ENCODE data around the gene ZNF746. TPM values are rescaled to one million over a fixed set of nuclear protein-coding genes. Genes with fewer than 3 reads are reported as not detected.

Gene ZNF746
- polyA plus RNA-seq, 1 donor = 13.1 TPM

DNA sequence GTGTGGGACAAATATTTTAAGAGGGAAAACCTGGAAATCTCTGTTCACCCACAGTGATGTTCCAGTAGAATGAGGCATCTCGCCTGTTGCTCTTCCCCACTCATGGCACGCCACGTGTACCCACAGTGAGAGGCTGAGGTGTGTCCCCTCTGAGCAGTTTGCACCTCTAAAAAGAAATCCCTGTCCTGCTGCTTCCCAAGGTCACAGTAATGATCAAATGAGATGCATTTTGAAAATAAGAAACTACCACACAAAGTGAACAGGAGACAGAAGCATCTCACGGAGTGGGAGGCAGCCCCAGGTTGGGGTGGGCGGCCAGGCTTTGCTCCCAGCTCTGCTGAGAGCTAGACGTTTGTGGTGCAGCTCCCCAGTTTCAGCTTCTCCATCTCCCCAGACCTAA, 24.4 kb downstream of the ZNF746 start:
- DNase-seq = no peak
- no CpG with 5 or more reads among the region's 6 CpGs for WGBS (ENCODE audit: insufficient coverage, low lambda C conversion rate)
- Histone ChIP-seq H3K27me3 (ENCODE audit: control insufficient read depth, insufficient read depth, low read length) (no peaks in the 10 kb centered on the region), H3K27ac (ENCODE audit: low read length) (no peak overlapping the region), H3K9me3 (ENCODE audit: control insufficient read depth, low read depth, low read length) (peaks cover 8% of the 10 kb centered on the region), H3K36me3 (ENCODE audit: control insufficient read depth, insufficient read depth, low read length) (peaks cover 53% of the 10 kb centered on the region), H3K4me3 (ENCODE audit: low read length) (no peak overlapping the region), H3K4me1 (ENCODE audit: control insufficient read depth, insufficient read depth, low read length) (no peaks in the 10 kb centered on the region)

DNA sequence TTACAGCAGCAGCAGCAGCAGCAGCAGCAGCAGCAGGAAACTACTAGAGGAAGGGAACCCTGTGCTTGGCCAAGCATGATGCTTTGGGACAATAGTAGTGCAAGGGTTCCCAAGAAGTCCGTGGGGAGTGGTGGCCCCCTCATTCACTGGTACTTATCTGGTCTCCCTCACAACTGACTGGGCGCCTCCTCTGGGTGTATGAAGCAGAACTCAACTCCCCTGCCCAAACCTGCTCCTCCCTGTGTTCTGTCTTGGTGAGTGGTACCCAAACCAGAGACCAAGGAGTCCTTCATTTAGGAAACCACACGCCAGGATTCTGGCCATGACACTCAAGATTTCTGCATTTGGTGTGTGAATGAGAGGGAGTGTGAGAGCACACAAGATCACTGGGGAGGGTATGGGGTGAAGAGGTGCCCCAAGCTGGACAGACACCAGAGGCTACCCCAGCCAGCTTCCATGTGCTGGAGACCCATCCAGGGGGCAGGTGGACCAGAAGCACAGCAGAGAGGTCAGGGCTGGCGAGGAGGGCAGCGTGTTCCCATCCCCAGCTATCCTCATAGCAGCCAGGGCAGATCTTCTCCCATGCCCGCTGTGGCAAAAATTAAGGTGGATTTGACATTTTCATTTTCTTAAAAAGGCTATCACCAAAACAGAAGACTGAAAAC, 26.2 kb downstream of the ZNF746 start:
- DNase-seq = no peak
- Histone ChIP-seq H3K27ac (ENCODE audit: low read length) (no peak overlapping the region), H3K4me3 (ENCODE audit: low read length) (no peak overlapping the region), H3K36me3 (ENCODE audit: control insufficient read depth, insufficient read depth, low read length) (peaks cover 36% of the 10 kb centered on the region), H3K9me3 (ENCODE audit: control insufficient read depth, low read depth, low read length) (peaks cover 8% of the 10 kb centered on the region), H3K27me3 (ENCODE audit: control insufficient read depth, insufficient read depth, low read length) (no peaks in the 10 kb centered on the region), H3K4me1 (ENCODE audit: control insufficient read depth, insufficient read depth, low read length) (no peaks in the 10 kb centered on the region)
- WGBS (ENCODE audit: insufficient coverage, low lambda C conversion rate) = no CpG with 5 or more reads among the region's 6 CpGs

DNA sequence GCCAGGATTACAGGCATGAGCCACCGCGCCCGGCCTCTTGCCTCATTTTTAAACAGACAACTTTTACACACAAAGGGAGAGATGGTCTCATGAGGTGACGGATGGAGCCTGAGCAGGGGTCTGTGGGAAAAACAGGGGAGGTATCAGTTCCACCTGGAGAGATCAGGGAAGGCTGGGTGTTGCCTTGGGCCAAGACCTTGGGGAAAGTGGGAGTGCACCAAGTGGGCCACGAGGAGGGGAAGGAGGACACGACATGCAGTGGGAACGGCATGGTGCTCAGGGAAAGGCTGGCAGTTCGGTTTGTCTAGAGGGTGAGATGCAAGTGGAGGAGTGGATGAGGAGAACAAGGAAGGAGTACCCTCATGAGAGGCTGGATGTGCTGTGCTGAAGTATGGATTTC, 27.8 kb downstream of the ZNF746 start:
- Histone ChIP-seq H3K4me3 (ENCODE audit: low read length) (no peak overlapping the region), H3K27ac (ENCODE audit: low read length) (no peak overlapping the region), H3K4me1 (ENCODE audit: control insufficient read depth, insufficient read depth, low read length) (no peaks in the 10 kb centered on the region), H3K36me3 (ENCODE audit: control insufficient read depth, insufficient read depth, low read length) (peaks cover 25% of the 10 kb centered on the region), H3K27me3 (ENCODE audit: control insufficient read depth, insufficient read depth, low read length) (peaks cover under 1% of the 10 kb centered on the region), H3K9me3 (ENCODE audit: control insufficient read depth, low read depth, low read length) (peaks cover 6% of the 10 kb centered on the region)
- WGBS (ENCODE audit: insufficient coverage, low lambda C conversion rate) = no CpG with 5 or more reads among the region's 8 CpGs
- no peak for DNase-seq

DNA sequence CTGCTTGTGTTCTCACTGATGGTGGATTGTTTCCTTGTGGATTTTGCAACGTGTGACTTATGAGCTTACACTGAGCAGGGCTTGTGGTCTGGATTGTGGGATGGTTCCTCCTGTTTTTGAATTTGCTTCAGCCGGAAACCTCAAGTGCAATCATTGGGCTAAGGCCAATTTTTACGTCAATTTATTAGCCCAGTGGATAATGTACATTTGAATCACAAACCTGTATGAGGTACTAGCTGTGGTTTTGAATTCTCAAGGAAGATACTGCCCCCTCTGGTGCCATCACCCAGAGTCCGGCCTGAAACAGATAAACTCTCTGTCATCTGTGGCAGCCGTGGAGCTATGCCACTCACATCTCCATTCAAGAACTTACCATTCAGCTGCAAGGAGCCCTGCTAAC, 29.4 kb downstream of the ZNF746 start:
- H3K27me3 ChIP-seq (ENCODE audit: control insufficient read depth, insufficient read depth, low read length) = peaks cover 5% of the 10 kb centered on the region
- no peaks in the 10 kb centered on the region for H3K9me3 ChIP-seq (ENCODE audit: control insufficient read depth, low read depth, low read length)
- no peaks in the 10 kb centered on the region for H3K4me1 ChIP-seq (ENCODE audit: control insufficient read depth, insufficient read depth, low read length)
- no peak overlapping the region for H3K27ac ChIP-seq (ENCODE audit: low read length)
- no peak for DNase-seq
- H3K36me3 ChIP-seq (ENCODE audit: control insufficient read depth, insufficient read depth, low read length) = peaks cover 12% of the 10 kb centered on the region
- WGBS (ENCODE audit: insufficient coverage, low lambda C conversion rate) = no CpG with 5 or more reads among the region's 5 CpGs
- H3K4me3 ChIP-seq (ENCODE audit: low read length) = no peak overlapping the region

DNA sequence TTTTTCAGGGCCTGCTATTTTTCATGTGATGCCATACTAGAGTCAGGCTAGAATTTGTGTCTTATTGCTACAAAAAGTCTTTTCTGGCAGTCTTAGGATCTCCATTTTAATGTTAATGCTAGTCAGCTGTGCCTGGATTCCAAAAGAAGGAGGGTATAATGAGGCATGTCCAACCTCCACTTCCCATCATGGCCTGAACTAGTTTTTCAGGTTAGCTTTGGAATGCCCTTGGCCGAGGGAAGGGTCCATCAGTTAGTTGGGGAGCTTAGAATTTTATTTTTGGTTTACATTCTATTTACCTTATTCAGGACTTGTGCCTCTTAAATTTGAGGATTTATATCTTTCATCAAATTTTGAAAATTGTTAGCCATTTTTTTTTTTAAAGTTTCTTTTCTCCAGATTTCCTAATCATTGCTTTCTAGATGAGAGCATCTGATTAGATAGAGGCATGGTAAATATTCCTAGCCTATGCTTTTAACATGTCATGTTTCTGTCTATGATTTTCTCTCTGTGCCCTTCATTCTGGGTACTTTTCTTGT, 30.2 kb downstream of the ZNF746 start:
- Histone ChIP-seq H3K4me3 (ENCODE audit: low read length) (no peak overlapping the region), H3K4me1 (ENCODE audit: control insufficient read depth, insufficient read depth, low read length) (no peaks in the 10 kb centered on the region), H3K9me3 (ENCODE audit: control insufficient read depth, low read depth, low read length) (no peaks in the 10 kb centered on the region), H3K36me3 (ENCODE audit: control insufficient read depth, insufficient read depth, low read length) (peaks cover 6% of the 10 kb centered on the region), H3K27ac (ENCODE audit: low read length) (no peak overlapping the region), H3K27me3 (ENCODE audit: control insufficient read depth, insufficient read depth, low read length) (peaks cover 5% of the 10 kb centered on the region)
- no CpG with 5 or more reads among the region's 1 CpG for WGBS (ENCODE audit: insufficient coverage, low lambda C conversion rate)
- no peak for DNase-seq

GRCh38 chr7:149466364-149466763, 31.2 kb downstream of the ZNF746 start:
- H3K27ac ChIP-seq (ENCODE audit: low read length) = no peak overlapping the region
- H3K9me3 ChIP-seq (ENCODE audit: control insufficient read depth, low read depth, low read length) = no peaks in the 10 kb centered on the region
- H3K36me3 ChIP-seq (ENCODE audit: control insufficient read depth, insufficient read depth, low read length) = peaks cover 2% of the 10 kb centered on the region
- no peaks in the 10 kb centered on the region for H3K4me1 ChIP-seq (ENCODE audit: control insufficient read depth, insufficient read depth, low read length)
- no peak for DNase-seq
- no peak overlapping the region for H3K4me3 ChIP-seq (ENCODE audit: low read length)
- peaks cover 8% of the 10 kb centered on the region for H3K27me3 ChIP-seq (ENCODE audit: control insufficient read depth, insufficient read depth, low read length)

DNA sequence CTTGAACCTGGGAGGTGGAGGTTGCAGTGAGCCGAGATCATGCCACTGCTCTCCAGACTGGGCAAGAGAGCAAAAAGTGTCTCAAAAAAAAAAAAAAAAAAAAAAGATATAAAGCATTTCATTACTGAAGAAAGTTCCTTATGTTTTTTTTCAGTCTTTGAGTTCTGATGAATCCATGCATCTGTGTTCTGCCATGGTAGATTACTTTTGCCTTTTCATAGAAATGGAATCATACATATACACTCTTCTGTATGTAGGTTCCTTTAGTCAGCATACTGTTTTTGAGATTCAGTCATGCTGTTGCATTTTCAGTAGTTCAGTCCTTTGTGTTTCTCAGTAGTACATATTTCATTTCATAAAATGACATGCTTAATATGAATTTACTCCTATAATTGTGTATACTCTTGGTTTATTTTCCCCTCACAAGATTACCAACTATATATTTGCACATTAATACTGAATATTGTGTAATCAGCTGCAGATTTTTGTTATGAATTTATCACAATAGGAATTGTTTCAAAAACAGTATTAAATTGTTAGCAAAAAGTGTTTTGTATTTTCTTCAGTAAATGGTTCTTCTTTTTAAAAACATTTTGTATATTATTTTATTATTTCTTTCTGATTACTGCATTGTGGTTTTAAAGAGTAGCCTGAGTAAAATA, 34.0 kb downstream of the ZNF746 start:
- peaks cover 6% of the 10 kb centered on the region for H3K4me1 ChIP-seq (ENCODE audit: control insufficient read depth, insufficient read depth, low read length)
- no peak overlapping the region for H3K4me3 ChIP-seq (ENCODE audit: low read length)
- peaks cover 8% of the 10 kb centered on the region for H3K27me3 ChIP-seq (ENCODE audit: control insufficient read depth, insufficient read depth, low read length)
- no peak overlapping the region for H3K27ac ChIP-seq (ENCODE audit: low read length)
- WGBS (ENCODE audit: insufficient coverage, low lambda C conversion rate) = no CpG with 5 or more reads among the region's 1 CpG
- no peak for DNase-seq
- no peaks in the 10 kb centered on the region for H3K9me3 ChIP-seq (ENCODE audit: control insufficient read depth, low read depth, low read length)
- no peaks in the 10 kb centered on the region for H3K36me3 ChIP-seq (ENCODE audit: control insufficient read depth, insufficient read depth, low read length)

DNA sequence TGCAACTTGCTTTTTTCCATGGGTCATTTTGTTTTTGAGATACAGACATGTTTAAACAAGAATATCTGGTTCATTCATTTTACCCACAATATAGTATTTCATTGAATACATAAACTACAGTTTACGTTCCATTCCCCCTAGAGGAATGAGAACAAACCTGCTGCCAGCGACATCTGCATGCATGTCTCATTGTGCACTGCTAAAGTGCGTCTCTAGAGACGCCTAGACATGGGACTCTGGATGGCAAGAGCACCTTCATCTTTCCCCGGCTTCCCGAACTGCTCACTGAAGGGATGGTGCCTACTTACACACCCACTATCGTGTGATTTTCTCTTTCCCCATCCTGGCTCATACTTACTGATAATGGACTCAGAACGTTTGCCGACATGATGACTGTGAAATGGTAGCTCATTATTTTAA, 35.5 kb downstream of the ZNF746 start:
- H3K9me3 ChIP-seq (ENCODE audit: control insufficient read depth, low read depth, low read length) = no peaks in the 10 kb centered on the region
- H3K4me3 ChIP-seq (ENCODE audit: low read length) = no peak overlapping the region
- WGBS (ENCODE audit: insufficient coverage, low lambda C conversion rate) = 70% methylated on average over 3 of the region's 9 CpGs
- no peak for DNase-seq
- peaks cover 6% of the 10 kb centered on the region for H3K4me1 ChIP-seq (ENCODE audit: control insufficient read depth, insufficient read depth, low read length)
- no peak overlapping the region for H3K27ac ChIP-seq (ENCODE audit: low read length)
- H3K36me3 ChIP-seq (ENCODE audit: control insufficient read depth, insufficient read depth, low read length) = no peaks in the 10 kb centered on the region
- H3K27me3 ChIP-seq (ENCODE audit: control insufficient read depth, insufficient read depth, low read length) = peaks cover 8% of the 10 kb centered on the region

- H3K4me1 ChIP-seq (ENCODE audit: control insufficient read depth, insufficient read depth, low read length) = peaks cover 6% of the 10 kb centered on the region
- H3K9me3 ChIP-seq (ENCODE audit: control insufficient read depth, low read depth, low read length) = no peaks in the 10 kb centered on the region
- H3K27ac ChIP-seq (ENCODE audit: low read length) = peak within 1 kb of the TSS; percentile 38
- H3K4me3 ChIP-seq (ENCODE audit: low read length) = peak within 1 kb of the TSS; percentile 59
- no CpG with 5 or more reads among the region's 64 CpGs for WGBS (ENCODE audit: insufficient coverage, low lambda C conversion rate)
- DNase-seq = peak; percentile 79 to 87
- peaks cover 8% of the 10 kb centered on the region for H3K27me3 ChIP-seq (ENCODE audit: control insufficient read depth, insufficient read depth, low read length)
- peaks cover 11% of the 10 kb centered on the region for H3K36me3 ChIP-seq (ENCODE audit: control insufficient read depth, insufficient read depth, low read length)
Observed at GRCh38 chr7:149460493-149461277, 36.9 kb downstream of the ZNF746 start, which contains the start of gene ZNF777. Gene ZNF777, minus strand, starts transcription at chr7:149461062. Its CDS starts 5,040 bp downstream, at chr7:149456022.

Data from large intestine (tissue), 3 donors.